ENCODE data around the gene GPC5.
"Not testable (repeated sequence)": the region's sequence is repeated elsewhere in the genome, so short reads cannot be mapped to it uniquely, and the experiment has no call there.

GPC5 gene

DNA sequence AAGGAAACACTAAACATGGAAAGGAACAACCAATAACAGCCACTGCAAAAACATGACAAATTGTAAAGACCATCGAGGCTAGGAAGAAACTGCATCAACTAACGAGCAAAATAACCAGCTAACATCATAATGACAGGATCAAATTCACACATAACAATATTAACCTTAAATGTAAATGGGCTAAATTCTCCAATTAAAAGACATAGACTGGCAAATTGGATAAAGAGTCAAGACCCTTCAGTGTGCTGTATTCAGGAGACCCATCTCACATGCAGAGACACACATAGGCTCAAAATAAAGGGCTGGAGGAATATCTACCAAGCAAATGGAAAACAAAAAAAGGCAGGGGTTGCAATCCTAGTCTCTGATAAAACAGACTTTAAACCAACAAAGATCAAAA lies 1120.2 kb downstream of the GPC5 start:
- not testable (repeated sequence) for DNase-seq

DNA sequence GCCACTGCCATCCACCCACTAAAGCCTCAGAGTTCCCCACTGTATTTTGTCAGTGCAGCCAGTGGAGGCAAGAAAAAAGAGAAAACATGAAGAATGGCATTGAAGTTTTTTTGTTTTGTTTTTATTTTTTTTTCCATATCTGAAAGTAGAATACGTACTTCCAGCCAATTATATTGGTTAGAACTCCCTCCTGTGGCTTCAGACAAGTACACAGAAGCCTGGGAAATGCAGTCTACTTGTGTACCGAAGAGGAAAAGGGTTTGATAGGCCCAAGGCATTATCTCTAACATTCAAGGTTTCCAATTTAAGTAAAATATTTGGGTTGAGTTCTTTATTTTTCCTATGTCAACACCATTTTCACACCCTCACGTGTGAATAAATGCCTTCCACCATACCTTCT lies 1131.9 kb downstream of the GPC5 start:
- no peak for DNase-seq

DNA sequence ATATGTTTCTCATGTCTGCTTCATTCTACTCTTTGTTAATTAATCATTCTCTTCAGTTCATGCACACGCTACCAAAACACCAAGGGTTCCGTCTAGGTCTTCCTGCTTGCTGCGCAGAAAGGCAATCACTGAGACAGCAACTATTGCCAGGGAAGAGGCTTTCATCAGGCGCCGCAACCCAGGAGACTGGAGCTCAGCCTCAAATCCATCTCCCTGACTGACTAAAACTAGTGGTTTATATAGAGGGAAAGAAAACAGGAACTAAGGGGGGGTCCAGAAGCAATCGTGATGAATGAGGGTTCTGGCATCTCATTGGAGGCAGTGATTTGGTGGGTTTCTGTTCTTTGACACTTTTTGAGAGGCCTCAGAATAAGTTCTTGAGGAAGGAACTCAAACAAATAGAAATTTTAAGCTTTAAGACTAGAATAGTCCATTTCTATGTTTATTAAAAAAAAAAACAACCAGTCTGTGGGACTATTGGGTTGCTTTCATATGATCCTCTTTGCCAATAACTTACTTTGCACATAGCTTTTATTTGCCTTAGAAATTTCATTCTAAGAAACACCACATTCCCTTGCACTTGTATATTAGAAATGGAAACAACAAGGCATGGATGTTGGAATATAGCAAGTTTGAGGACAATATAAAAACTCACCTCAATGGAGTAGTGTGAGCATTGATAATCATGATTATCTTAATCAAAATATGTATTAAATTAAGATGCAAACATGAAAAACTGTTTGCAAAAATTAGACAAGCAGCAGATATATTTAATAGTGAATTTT lies 1137.0 kb downstream of the GPC5 start:
- no peak for DNase-seq

DNA sequence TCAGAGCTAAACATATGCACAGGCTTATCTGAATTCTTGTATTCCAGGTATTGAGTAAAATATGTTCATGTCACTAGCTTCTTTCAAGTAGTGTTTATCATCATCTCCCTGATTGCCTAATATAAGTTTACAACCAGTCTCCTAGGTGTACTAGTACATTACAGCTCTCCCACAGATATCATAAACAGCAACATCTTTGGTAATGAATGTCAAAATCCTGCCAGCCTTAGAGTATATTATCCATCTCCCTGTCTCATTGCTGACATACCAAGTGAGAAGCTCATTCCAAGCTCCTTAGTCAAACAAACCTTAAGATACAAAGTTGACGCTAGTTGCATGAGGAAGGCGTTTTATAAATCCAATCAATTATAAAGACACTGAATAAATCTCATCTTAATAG lies 1139.0 kb downstream of the GPC5 start:
- no peak for DNase-seq

DNA sequence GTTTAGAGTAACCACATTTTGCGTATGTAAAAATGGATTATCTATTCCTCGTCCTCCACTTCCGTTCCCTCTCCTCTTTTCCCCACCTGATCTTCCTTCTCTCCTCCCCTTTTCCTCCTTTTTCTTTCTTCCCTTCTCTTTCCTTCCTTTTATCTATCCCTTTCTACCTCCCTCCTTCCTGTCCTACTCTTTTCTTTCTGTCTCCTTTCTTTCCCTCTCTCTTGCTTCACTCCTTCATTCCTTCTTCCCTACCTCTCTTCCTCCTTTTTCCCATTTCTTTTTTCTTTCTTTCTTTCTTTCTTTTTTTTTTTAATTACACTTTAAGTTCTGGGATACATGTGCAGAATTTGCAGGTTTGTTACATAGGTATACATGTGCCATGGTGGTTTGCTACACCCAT lies 1139.7 kb downstream of the GPC5 start:
- no peak for DNase-seq

DNA sequence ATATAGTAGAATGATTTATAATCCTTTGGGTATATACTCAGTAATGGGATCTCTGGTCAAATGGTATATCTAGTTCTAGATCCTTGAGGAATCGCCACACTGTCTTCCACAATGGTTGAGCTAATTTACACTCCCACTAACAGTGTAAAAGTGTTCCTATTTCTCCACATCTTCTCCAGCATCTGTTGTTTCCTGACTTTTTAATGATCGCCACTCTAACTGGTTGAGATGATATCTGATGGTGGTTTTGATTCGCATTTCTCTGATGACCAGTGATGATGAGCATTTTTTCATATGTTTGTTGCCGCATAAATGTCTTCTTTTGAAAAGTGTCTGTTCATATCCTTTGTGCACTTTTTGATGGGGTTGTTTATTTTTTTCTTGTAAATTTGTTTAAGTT lies 1140.7 kb downstream of the GPC5 start:
- DNase-seq = not testable (repeated sequence)

DNA sequence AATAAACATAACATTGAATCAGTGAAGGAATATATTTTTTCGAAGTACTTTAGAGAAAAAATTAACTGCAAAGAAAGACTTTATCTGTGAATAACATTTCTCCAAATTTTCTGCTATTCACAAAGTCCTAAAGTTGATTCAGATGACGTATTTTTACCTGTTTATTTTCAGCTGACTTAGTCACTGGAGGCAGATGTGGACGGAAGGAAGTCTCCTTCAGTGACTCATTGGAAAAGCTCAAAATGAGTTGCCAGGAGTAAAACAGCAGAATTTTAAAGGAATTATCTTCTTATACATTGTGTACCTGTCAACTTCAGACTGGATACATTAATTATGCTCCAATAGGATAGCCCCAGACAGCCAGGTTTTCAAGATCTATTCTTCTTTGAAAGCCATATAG lies 1148.8 kb downstream of the GPC5 start:
- DNase-seq = no peak

DNA sequence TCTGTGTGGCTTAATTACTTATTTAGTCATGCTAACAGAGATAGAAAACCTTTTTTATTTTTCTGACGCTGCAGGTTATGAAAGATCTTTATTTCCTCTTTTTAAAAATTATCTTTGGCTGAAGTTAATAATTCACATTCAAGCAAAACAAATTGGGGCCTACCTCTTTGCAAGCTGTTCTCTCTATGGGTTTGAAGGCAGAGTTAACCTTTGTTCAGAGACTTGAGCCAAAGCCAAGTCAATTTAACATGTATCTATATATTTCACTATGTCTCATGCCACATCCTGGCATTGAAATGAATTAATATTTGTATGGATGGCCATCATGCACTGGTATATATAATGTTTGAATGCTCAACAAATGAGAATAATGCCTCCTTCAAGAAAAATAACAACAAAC lies 1150.9 kb downstream of the GPC5 start:
- no peak for DNase-seq

DNA sequence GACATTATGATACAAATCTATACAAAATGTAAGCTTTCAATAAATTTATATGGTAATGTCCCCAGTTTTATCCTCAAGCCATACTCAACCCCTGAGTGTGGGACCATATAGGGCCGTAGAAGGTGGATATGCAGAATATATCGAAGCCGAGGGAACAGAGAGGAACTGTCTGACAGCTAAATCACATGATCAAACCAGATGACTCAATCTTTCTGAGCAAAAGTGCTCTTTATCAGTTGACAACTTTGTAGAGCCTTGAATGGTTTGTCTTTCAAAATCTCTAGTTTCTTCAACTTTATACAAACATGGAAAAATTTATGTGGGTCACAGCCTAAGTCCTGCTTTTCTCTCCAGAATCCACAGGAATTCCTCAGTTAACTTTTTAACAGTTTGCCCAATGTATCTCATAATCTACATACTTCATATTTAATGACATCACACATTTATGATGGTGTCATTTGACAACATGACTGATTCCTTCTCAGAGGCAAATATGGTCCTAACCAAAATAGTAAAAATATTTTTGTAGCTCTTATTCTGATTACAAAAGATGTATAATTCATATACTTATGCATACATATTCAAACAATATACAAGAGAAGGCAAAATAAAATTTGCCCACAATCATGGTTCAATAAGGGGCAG lies 1155.2 kb downstream of the GPC5 start:
- no peak for DNase-seq

DNA sequence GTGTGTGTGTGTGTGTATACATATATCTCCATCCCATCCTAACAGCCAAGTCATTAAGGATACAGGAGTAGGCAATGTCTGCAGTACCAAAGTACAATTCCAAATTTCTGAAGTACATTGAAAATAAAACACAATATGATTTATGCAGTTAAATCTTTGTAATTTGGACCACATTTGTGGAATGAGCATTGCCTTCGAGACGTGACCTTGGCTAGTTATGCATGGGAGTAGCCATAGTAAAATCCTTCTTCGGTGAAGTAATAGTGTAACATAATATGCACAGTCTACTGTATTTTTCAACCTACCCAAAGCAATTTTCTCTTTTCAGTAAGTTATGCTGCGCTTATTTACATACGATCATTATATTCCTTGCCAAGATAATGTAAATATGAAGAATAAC lies 1162.5 kb downstream of the GPC5 start:
- DNase-seq = no peak

DNA sequence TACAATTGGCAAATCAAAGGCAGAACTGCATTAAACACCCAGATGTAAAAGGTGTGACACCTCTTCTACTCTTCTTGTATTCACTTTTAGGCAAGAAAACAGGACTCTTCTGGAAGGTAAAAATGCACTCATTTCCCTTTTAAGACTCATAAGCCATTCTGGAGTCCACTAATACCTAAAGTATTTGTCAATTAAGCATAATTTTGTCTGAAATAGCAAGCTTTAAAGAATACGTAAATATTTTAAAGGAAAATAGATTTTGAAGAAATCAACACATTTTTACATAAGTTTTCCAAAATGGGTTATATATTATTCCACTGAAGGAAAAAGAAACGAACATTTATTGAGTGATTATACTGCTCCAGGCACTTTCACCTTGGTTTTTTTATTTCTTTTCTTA lies 1166.5 kb downstream of the GPC5 start:
- no peak for DNase-seq

DNA sequence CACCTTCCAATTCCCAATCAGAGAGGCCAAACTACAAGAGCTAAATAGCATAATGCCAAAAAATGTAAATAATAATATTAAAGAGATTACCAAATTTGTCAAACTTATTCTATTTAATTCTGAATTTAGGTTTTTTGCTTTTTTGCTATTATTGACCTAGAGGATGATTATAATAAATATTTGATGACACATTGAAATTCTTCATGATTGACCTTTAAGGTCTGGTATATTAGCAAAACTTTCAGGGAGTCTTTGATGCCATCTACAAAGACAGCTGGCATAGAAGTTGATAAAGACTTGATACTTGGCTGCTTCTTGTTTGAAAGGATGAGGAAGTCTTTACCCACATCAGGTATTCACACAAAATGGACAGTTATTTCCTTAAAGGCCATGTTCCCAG lies 1168.3 kb downstream of the GPC5 start:
- DNase-seq = no peak

DNA sequence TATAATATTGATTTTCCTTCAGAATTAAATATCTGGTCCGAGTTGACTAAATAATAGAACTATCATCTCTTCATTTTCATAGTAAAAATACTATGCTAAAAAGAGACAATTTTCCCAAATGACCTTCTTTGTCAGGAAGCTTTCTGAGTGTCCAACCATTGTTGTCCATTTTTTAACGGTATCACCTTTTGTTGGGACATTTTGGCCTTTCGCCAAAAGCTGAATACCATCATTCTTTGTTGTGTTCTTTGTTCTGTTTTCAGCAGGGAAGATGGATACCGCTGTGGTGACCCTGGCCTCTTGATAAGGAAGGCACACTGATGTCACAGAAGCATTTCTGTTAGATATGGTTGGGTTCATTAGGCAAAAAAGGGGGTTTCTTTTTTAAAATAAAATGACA lies 1173.8 kb downstream of the GPC5 start:
- DNase-seq = no peak

DNA sequence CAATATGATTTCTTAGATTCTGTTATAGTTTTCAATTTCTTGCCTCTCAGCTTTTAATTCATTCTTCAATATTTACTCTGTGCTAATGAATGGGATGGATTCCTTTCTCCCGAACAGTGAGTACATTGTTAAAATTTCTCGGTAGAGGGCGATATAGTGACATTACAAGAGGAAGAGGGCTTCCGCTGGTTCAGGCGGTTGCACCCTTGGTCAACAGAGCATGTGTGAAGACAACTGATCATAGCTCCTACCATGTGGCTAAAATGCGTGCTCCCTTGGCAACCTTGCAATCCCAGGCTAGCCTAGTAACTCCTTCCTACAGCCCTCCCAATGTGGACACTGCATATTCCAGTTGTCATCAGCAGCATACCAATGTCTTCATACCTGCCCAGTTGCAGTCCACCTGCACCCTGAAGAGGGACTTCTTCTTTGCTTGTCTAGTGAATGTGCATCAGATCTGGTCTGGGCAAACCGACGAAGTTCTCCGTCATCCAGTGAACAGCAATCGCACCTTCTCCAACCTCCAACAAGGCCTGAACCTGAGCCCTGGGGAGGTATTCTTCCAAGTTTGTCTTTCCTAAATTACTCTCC lies 1175.1 kb downstream of the GPC5 start:
- DNase-seq = no peak

DNA sequence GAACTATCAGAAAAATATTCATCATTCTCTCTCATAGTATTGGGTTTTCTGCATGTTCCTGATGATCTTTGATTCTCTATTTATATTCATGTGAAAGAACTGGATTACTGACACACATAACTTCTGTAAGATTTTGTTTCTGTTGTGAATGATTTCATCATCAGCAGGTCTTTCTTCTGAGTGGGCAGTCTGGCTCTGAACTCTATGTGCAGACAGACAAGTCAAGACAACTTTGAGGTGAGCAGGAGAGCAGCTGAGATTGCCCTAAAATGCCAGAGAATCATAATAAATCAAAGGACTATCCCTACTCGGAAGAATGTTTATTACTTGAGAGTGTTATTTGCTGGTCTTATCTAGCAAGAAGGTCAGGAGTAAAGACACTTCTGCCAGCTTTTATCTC lies 1176.1 kb downstream of the GPC5 start:
- DNase-seq = no peak

DNA sequence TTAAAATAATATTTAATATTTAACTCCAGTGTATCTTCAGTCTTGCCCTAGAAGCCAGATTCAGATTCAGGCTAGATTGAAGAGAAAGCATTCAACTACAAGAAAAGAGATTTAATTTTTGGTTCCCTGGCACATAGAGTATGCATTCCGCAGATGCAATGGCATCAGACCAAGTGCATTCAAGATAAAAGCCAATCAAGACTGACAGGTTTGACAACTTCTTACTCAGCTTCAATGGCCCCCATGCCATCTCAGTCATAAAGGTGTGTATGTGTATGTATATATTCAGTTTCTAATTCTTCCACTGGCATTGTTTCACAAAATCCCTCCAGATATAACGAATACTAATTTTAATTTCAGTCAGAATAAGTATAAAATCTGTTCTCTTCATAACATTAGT lies 1177.4 kb downstream of the GPC5 start:
- no peak for DNase-seq

DNA sequence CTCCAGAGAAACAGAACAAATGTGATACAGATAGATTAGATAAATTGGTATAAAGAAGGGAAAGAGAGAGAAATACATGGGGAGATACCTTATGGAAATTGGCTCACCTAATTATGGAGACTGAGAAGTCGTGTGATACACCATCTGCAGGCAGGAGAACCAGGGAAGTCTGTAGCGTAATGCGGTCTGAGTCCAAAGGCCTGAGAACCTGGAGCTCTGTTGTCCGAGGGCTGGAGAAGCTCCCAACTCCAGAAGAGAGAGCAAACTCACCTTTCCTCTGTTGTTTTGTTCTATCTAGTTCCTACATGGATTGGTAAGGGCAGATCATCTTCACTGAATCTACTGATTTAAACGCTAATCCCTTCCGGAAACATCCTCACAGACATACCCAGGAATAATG lies 1179.9 kb downstream of the GPC5 start:
- no peak for DNase-seq

DNA sequence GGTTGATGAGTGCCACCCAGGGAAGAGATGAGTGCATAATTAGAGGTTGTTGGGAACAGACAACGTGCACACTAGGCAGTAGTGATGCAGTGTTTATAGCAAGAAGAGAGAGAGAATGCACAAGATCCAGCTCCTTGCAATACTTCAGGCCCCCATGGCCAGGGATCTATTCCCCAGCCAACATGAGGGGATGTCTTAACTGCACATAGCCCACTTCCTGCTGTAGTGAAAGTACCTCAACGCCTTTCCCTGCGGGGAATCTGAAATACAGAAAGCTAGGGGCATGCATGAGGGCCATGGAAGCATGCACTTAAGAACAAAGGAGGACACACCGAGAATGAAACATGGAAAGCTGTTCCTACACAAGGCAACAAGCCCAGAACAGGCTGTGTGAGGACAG lies 1191.5 kb downstream of the GPC5 start:
- no peak for DNase-seq

DNA sequence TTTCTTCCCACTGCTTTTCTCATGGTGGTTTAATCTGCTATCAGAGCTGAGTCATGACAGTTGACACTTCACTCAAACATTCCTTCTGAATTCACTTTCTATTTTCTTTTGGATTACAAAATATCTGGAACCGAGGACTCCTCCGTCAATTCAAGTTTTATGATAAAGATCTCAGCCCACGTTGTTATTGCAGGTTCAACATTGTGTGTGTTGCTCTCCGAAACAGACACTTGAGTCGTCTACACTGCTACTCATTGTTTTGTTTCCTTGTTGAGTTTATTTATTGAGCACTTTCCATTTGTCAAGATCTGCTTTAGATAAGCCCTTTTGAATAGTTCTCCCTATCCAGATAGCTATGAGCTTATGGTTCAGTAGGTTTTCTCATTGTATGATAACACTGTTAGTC lies 1192.1 kb downstream of the GPC5 start:
- DNase-seq = no peak

DNA sequence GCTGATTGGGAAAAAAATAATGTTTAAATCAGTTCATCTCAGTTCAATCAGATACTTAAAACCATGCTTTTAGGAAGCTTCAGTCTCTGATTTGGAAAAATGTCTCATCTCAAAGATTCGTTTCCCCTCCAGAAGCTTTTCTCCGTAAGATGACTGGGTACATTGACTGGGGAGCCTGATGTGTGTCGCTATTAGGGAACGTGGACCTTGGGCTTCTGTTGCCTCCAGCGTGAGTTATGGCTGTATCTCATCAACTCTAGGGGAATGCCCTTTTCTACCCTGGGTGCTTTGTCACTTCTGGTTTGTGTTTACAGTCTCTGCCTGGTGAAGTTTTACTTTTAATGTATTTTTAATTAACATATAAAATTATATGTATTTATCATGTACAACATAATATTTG lies 1192.7 kb downstream of the GPC5 start:
- no peak for DNase-seq

DNA sequence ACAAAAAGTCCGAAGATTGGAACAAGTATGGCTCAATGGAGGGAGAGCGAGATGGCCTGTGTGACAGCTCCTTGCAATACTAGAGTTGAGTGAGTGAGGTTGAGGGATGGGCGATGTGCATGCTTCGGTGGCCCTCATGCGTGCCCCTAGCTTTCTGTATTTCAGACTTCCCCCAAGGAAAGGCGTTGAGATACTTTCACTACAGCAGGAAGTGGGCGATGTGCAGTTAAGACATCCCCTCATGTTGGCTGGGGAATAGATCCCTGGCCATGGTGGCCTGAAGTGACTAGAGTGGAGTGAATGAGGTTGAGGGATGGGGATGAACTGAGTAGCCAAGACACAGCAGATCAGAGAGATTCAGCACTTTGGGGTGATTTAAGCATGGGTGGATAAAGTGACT lies 1194.3 kb downstream of the GPC5 start:
- no peak for DNase-seq

DNA sequence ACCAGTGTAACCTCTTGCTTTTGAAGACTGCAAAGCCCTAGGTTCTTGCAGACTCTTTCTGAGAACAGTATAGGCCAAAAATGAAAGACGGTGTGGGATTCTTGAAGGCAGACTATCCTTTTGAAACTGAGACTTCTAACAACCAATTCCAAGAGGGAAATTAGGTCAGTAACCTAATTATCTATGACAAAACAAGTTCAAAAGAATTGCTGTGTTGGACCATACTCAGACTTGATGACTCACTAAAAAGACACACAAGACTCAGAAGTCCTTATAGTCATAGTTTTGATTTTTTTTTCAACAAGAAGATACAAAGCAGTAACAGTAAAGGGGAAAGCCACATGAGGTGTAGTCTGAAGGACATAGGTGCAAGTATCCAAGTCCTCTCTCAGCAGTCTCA lies 1204.1 kb downstream of the GPC5 start:
- no peak for DNase-seq

DNA sequence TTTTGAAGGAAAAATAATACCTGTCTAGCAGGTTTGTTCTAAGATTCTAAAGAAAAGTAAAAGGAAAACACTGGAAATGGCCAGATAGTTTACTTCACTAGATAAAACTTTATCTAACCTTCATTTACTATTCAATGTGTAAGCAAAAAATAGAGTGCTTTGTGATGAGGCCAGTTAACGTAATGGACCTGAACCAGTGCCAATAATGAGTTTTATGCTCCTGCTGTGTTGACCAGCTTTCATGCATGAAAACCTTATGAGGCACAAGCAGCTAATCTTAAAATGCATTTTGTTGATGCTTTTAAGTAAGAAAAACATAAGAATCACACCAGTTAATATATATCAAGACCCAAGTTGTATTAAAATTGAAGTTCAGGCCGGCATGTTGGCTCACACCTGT lies 1211.0 kb downstream of the GPC5 start:
- no peak for DNase-seq

Measured in anterior cingulate cortex (tissue), 58 donors.